NB4 (cell line): Measurements from ENCODE around the gene TGFBR3L.
A peak's percentile ranks its signal among the peaks of the same experiment; 100 is the strongest.

Experiments used
- DNase-seq: peaks from one replicate; pipeline ENCODE4 v3.0.0; 2010; ENCODE audit warnings: low read depth
- H3K4me3 ChIP-seq: one replicate; pipeline ENCODE4 v1.5.1; 2011; ENCODE audit warnings: mild to moderate bottlenecking, low read depth, low read length, moderate library complexity
- MYC ChIP-seq: IDR thresholded peaks from 2 replicates; pipeline ENCODE4 v1.6.1; 2011; ENCODE audit warnings: low read depth, low read length
- POLR2A ChIP-seq: IDR thresholded peaks from 2 replicates; pipeline ENCODE4 v1.6.1; 2011; ENCODE audit warnings: mild to moderate bottlenecking; ENCODE audit not compliant: insufficient read length; ENCODE audit errors: extremely low read depth
- TF ChIP-seq, protein P1 (sequence below): IDR thresholded peaks from 2 replicates; pipeline ENCODE4 v1.6.1; 2011; ENCODE audit warnings: low read depth, low read length
- TF ChIP-seq, protein P2 (sequence below): IDR thresholded peaks from one replicate; pipeline ENCODE4 v1.5.1; 2012; ENCODE audit warnings: low read depth, low read length

Gene TGFBR3L

DNA sequence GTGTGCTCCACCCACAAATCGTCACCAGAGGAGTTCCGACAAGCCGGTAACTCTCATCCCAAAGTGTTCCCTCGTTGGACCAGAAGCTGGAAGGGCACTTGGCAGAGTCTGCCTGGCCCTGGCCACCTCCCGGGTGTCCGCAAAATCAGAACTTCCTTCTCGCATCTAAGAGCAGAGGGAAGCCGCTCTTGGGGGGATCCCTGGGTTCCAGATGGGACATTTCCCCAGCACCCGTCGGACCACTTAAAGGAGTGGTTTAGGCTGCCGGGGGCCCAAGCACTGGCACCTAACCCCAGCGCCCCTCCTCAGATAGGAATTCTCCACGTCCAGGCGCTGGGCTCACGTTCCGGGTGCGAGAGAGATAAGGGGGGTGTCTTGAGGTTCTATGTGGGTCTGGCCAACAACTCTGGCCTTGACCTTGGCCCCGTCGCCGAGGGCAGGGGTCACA, 11.8 kb upstream of the TGFBR3L start:
- DNase-seq = no peak
- H3K4me3 ChIP-seq = peak overlapping the region; percentile 89
- TF ChIP-seq, protein P1, sequence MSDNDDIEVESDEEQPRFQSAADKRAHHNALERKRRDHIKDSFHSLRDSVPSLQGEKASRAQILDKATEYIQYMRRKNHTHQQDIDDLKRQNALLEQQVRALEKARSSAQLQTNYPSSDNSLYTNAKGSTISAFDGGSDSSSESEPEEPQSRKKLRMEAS = no peak
- TF ChIP-seq, protein P2, sequence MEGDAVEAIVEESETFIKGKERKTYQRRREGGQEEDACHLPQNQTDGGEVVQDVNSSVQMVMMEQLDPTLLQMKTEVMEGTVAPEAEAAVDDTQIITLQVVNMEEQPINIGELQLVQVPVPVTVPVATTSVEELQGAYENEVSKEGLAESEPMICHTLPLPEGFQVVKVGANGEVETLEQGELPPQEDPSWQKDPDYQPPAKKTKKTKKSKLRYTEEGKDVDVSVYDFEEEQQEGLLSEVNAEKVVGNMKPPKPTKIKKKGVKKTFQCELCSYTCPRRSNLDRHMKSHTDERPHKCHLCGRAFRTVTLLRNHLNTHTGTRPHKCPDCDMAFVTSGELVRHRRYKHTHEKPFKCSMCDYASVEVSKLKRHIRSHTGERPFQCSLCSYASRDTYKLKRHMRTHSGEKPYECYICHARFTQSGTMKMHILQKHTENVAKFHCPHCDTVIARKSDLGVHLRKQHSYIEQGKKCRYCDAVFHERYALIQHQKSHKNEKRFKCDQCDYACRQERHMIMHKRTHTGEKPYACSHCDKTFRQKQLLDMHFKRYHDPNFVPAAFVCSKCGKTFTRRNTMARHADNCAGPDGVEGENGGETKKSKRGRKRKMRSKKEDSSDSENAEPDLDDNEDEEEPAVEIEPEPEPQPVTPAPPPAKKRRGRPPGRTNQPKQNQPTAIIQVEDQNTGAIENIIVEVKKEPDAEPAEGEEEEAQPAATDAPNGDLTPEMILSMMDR = no peak
- TF ChIP-seq MYC (no peak), POLR2A (no peak)

- TF ChIP-seq, protein P2 = peak; percentile 69
- TF ChIP-seq POLR2A (peak; percentile 98), MYC (peak; percentile 98)
- TF ChIP-seq, protein P1 = peak; percentile 99
- DNase-seq = peak; percentile 99
- peak within 1 kb of the TSS; percentile 89 for H3K4me3 ChIP-seq
These were observed 11.2 kb upstream of the TGFBR3L start, which contains the start of gene MAP2K7 for GRCh38 chr19:7903244-7904073. MAP2K7 (plus strand) TSS chr19:7903877; CDS start chr19:7903945, 68 bp downstream.

- H3K4me3 ChIP-seq = peak overlapping the region; percentile 79
- no peak for TF ChIP-seq POLR2A
- TF ChIP-seq, protein P1 = 0 out of 2 replicates have a peak, but pooled peaks have one; percentile 21
- TF ChIP-seq, protein P2 = no peak
- DNase-seq = no peak
These were observed 10.3 kb upstream of the TGFBR3L start for GRCh38 chr19:7904074-7905020.

GRCh38 chr19:7905268-7905667, 9.4 kb upstream of the TGFBR3L start:
- no peak for TF ChIP-seq MYC
- TF ChIP-seq, protein P1 = no peak
- TF ChIP-seq, protein P2 = no peak
- DNase-seq = no peak
- H3K4me3 ChIP-seq = peak overlapping the region; percentile 79

DNA sequence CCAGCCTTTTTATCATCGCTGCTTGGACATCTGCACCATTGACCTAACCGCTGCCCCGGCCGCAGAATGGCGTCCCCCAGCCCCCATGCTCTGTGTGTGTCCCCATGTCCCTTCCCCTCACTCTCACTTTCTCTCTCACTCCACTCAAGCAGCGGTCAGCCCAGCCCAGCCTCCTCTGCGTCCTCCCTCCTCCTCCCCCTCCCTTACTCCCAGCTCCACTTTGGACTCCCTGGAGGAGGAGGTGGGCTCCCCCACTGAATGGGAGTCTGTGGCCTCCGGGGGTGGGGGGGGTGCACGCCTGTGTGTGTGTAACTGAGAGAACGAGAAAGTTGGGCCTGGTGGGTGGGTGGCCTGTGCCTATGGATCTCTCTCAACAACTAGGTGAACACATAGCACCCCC, 8.8 kb upstream of the TGFBR3L start:
- no peak for TF ChIP-seq POLR2A
- TF ChIP-seq, protein P1 = no peak
- no peak for TF ChIP-seq MYC
- TF ChIP-seq, protein P2 = no peak
- no peak for DNase-seq
- H3K4me3 ChIP-seq = no peak overlapping the region
